Measurements from ENCODE around the gene MRPS2. TPM values are rescaled to one million over a fixed set of nuclear protein-coding genes. Genes with fewer than 3 reads are reported as not detected.

Gene MRPS2
- total and polyA plus RNA-seq, 4 experiments from 2014 or later: 26.2 to 57.2 (median 33.2) TPM

- intact Hi-C loops (cut with micrococcal nuclease): no loop called here
- Histone ChIP-seq H3K4me1 (ENCODE audit: insufficient read depth, low read length) (no peaks in the 10 kb centered on the region), H3K4me3 (ENCODE audit: low read length in 2 of 2) (no peak overlapping the region), H3K9me3 (ENCODE audit: control insufficient read depth in 1 of 2, low read length in 2 of 2) (no peaks in the 10 kb centered on the region), H3K27ac (ENCODE audit: low read depth, low read length) (no peak overlapping the region), H3K36me3 (ENCODE audit: insufficient read depth, low read length) (no peaks in the 10 kb centered on the region), H3K27me3 (ENCODE audit: insufficient read depth, low read length) (no peaks in the 10 kb centered on the region)
- no peak overlapping the region for H3K4me3 Mint-ChIP-seq
- no peak overlapping the region for H3K27ac Mint-ChIP-seq
- DNase-seq: no peak
- no peaks in the 10 kb centered on the region for H3K36me3 Mint-ChIP-seq
- H3K27me3 Mint-ChIP-seq: peaks cover 0 to 1% of the 10 kb centered on the region in 2 donors
- ChIA-PET POLR2A (ENCODE audit: partially characterized antibody) (no interaction called here), CTCF (ENCODE audit: partially characterized antibody) (no interaction called here)
- peaks cover 0 to 14% (median 0%) of the 10 kb centered on the region in 8 donors for H3K9me3 Mint-ChIP-seq
- H3K4me1 Mint-ChIP-seq: no peaks in the 10 kb centered on the region
Measured at GRCh38 chr9:135552021-135552697, 51.7 kb downstream of the MRPS2 start.

GRCh38 chr9:135552698-135553171, 52.3 kb downstream of the MRPS2 start:
- DNase-seq: no peak
- Histone ChIP-seq H3K27me3 (ENCODE audit: insufficient read depth, low read length) (no peaks in the 10 kb centered on the region), H3K4me3 (ENCODE audit: low read length in 2 of 2) (no peak overlapping the region), H3K36me3 (ENCODE audit: insufficient read depth, low read length) (no peaks in the 10 kb centered on the region), H3K4me1 (ENCODE audit: insufficient read depth, low read length) (no peaks in the 10 kb centered on the region), H3K9me3 (ENCODE audit: control insufficient read depth in 1 of 2, low read length in 2 of 2) (no peaks in the 10 kb centered on the region), H3K27ac (ENCODE audit: low read depth, low read length) (no peak overlapping the region)
- POLR2A ChIA-PET (ENCODE audit: partially characterized antibody): no interaction called here
- Mint-ChIP-seq H3K27ac (no peak overlapping the region), H3K27me3 (peaks cover 0 to 1% of the 10 kb centered on the region in 2 donors), H3K9me3 (peaks cover 0 to 14% (median 0%) of the 10 kb centered on the region in 8 donors), H3K4me3 (no peak overlapping the region), H3K4me1 (no peaks in the 10 kb centered on the region), H3K36me3 (no peaks in the 10 kb centered on the region)
- CTCF ChIA-PET (ENCODE audit: partially characterized antibody): no interaction called here
- intact Hi-C loops (cut with micrococcal nuclease): no loop called here

Other genes starting within 250 kb of the MRPS2 start
- gene PPP1R26, start 20.9 kb upstream of the MRPS2 start, total RNA-seq: 1 to 10 TPM; 1.9 TPM
- under 1 TPM in 1 of 2 donors, not detected in 1; 0.54 TPM for gene PPP1R26, start 20.9 kb upstream of the MRPS2 start, polyA plus RNA-seq
- not detected for gene LCN1, start 20.8 kb downstream of the MRPS2 start, total RNA-seq
- not detected for gene LCN1, start 20.8 kb downstream of the MRPS2 start, polyA plus RNA-seq
- not detected for gene OBP2A, start 45.4 kb downstream of the MRPS2 start, total RNA-seq
- not detected for gene OBP2A, start 45.4 kb downstream of the MRPS2 start, polyA plus RNA-seq
- not detected for gene PAEP, start 61.1 kb downstream of the MRPS2 start, total RNA-seq
- not detected for gene PAEP, start 61.1 kb downstream of the MRPS2 start, polyA plus RNA-seq
- gene GLT6D1, start 138.9 kb downstream of the MRPS2 start, total RNA-seq: not detected
- gene GLT6D1, start 138.9 kb downstream of the MRPS2 start, polyA plus RNA-seq: not detected
- not detected for gene LCN9, start 162.6 kb downstream of the MRPS2 start, total RNA-seq
- not detected for gene LCN9, start 162.6 kb downstream of the MRPS2 start, polyA plus RNA-seq
- not detected for gene SOHLH1, start 198.8 kb downstream of the MRPS2 start, total RNA-seq
- not detected for gene SOHLH1, start 198.8 kb downstream of the MRPS2 start, polyA plus RNA-seq
- gene KCNT1, start 201.5 kb downstream of the MRPS2 start, total RNA-seq: under 1 TPM in 1 of 2 experiments, not detected in 1; 0.06 TPM
- under 1 TPM in 1 of 2 donors, not detected in 1; 0.20 TPM for gene KCNT1, start 201.5 kb downstream of the MRPS2 start, polyA plus RNA-seq

All from CD4-positive, alpha-beta memory T cell (primary cell).